Activated CD4-positive, alpha-beta T cell treated with anti-CD3 and anti-CD28 coated beads for 4 hours (primary cell): Measurements from ENCODE around the gene DNAH14.
"Not testable (repeated sequence)": the region's sequence is repeated elsewhere in the genome, so short reads cannot be mapped to it uniquely, and the experiment has no call there.

Experiments used
- DNase-seq, 2 donors: peaks; one replicate each; pipeline ENCODE4 v3.0.0-alpha.2; 2020

Gene DNAH14

GRCh38 chr1:225360119-225360518 is 430.6 kb downstream of the DNAH14 start:
- no peak for DNase-seq

GRCh38 chr1:225361176-225361575 is 431.7 kb downstream of the DNAH14 start:
- DNase-seq, result no peak

GRCh38 chr1:225362805-225363204 is 433.3 kb downstream of the DNAH14 start:
- DNase-seq, result no peak

- DNase-seq, result no peak
Observed at GRCh38 chr1:225364439-225364838, 435.0 kb downstream of the DNAH14 start.

GRCh38 chr1:225366018-225366417 is 436.5 kb downstream of the DNAH14 start:
- no peak for DNase-seq

GRCh38 chr1:225366552-225366951 is 437.1 kb downstream of the DNAH14 start:
- DNase-seq, result no peak

GRCh38 chr1:225368036-225368552 is 438.6 kb downstream of the DNAH14 start:
- DNase-seq, result no peak

GRCh38 chr1:225371366-225372010 is 442.0 kb downstream of the DNAH14 start:
- DNase-seq, result no peak

GRCh38 chr1:225373155-225373554 is 443.7 kb downstream of the DNAH14 start:
- DNase-seq, result no peak

- no peak for DNase-seq
Observed at GRCh38 chr1:225374996-225375395, 445.5 kb downstream of the DNAH14 start.

- DNase-seq, result no peak
Observed at GRCh38 chr1:225378880-225379279, 449.4 kb downstream of the DNAH14 start.

- no peak for DNase-seq
Observed at GRCh38 chr1:225380691-225381090, 451.2 kb downstream of the DNAH14 start.

GRCh38 chr1:225386860-225387259 is 457.4 kb downstream of the DNAH14 start:
- DNase-seq, result not testable (repeated sequence)

- DNase-seq, result no peak
Observed at GRCh38 chr1:225388372-225388771, 458.9 kb downstream of the DNAH14 start.

GRCh38 chr1:225389843-225390242 is 460.4 kb downstream of the DNAH14 start:
- DNase-seq, result no peak

GRCh38 chr1:225396357-225396756 is 466.9 kb downstream of the DNAH14 start:
- DNase-seq, result no peak

GRCh38 chr1:225400968-225401367 is 471.5 kb downstream of the DNAH14 start:
- no peak for DNase-seq

GRCh38 chr1:225406976-225407725 is 477.7 kb downstream of the DNAH14 start:
- DNase-seq, result no peak

GRCh38 chr1:225407755-225408154 is 478.3 kb downstream of the DNAH14 start:
- DNase-seq, result no peak

- DNase-seq, result no peak
Observed at GRCh38 chr1:225408249-225408648, 478.8 kb downstream of the DNAH14 start.

GRCh38 chr1:225409051-225409450 is 479.6 kb downstream of the DNAH14 start:
- no peak for DNase-seq

GRCh38 chr1:225410036-225410435 is 480.6 kb downstream of the DNAH14 start:
- no peak for DNase-seq

GRCh38 chr1:225412321-225412720 is 482.8 kb downstream of the DNAH14 start:
- DNase-seq, result no peak

- DNase-seq, result no peak
Observed at GRCh38 chr1:225412803-225413351, 483.4 kb downstream of the DNAH14 start.
